ENCODE measurements around the gene IQCK.

DNA sequence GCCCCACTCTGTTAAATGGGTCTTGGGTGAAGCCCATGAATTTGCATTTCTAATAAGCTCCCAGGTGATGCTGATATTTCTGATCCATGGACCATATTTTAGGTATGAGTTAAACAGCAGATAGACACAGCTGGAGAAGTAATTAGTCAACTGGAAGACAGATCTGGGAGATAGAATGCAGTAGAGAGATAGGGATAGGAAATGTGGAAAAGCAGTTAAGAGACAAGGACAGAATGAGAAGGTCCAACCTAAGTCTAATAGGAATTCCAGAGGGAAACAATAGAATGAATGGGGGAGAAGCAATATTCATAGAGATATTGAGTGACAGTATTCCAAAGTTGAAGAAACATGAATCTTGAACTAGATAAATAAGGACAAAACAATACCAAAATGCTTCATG is 94.9 kb downstream of the IQCK start:
- TF ChIP-seq, protein P1, sequence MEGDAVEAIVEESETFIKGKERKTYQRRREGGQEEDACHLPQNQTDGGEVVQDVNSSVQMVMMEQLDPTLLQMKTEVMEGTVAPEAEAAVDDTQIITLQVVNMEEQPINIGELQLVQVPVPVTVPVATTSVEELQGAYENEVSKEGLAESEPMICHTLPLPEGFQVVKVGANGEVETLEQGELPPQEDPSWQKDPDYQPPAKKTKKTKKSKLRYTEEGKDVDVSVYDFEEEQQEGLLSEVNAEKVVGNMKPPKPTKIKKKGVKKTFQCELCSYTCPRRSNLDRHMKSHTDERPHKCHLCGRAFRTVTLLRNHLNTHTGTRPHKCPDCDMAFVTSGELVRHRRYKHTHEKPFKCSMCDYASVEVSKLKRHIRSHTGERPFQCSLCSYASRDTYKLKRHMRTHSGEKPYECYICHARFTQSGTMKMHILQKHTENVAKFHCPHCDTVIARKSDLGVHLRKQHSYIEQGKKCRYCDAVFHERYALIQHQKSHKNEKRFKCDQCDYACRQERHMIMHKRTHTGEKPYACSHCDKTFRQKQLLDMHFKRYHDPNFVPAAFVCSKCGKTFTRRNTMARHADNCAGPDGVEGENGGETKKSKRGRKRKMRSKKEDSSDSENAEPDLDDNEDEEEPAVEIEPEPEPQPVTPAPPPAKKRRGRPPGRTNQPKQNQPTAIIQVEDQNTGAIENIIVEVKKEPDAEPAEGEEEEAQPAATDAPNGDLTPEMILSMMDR (IDR thresholded peaks at IDR 0.05 in 8 of 11, conservative IDR thresholded peaks at IDR 0.05 in 3 of 11) = no peak
- TF ChIP-seq POLR2A (IDR thresholded peaks at IDR 0.05) = no peak
